Thyroid gland (tissue), 4 donors: ENCODE data around the gene HUWE1.

Experiments
- CTCF ChIP-seq, 6 experiments: fragments of 200-600 bp in 3 of 6; fragments of 450-650 bp in 3 of 6; sonication (generic) in 3 of 6; IDR thresholded peaks; one replicate each; pipeline ENCODE4 v1.5.1; 2016 to 2019; ENCODE audit warnings: antibody characterized with exemption in 6 of 6, mild to moderate bottlenecking in 2 of 6, inconsistent platforms in 1 of 6, moderate library complexity in 1 of 6
- POLR2A ChIP-seq, 2 donors: fragments of 450-650 bp; IDR thresholded peaks; one replicate each; pipeline ENCODE4 v1.6.1; 2017; ENCODE audit warnings: antibody characterized with exemption in 2 of 2, mild to moderate bottlenecking in 2 of 2, moderate library complexity in 1 of 2

DNA sequence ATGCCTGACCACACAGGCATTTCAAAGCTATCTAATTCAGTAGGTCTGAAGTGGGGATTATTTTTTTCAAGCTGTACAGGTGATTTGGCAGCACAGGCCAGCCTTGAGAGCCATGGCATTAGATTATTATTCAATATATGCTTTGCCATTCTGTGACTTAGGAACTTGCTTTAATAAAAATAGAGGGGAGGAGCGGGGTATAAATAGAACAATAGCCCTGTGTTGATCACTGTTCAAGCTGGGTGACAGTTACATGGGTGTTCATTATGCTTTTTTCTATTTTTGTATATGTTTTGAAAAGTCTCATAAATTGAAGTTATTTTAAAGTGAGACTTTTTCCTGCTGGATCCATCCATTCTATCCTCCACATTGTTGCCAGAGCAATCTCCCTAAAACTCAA is 20.3 kb downstream of the HUWE1 start:
- TF ChIP-seq CTCF (IDR thresholded peaks at IDR 0.05): no peak
- no peak for TF ChIP-seq POLR2A (IDR thresholded peaks at IDR 0.05)
